GM23338 (cell line): ENCODE data around the gene TMEM132A. TPM values are rescaled to one million over a fixed set of nuclear protein-coding genes. Genes with fewer than 3 reads are reported as not detected.

Experiments used
- ATAC-seq: fragments of 200-7000 bp; cut with Tn5 transposase; 3 replicates; pipeline ENCODE4 v1.9.1; 2020
- DNase-seq: peaks from one replicate; pipeline ENCODE4 v3.0.0-alpha.2; 2015; ENCODE audit warnings: low spot score
- H2AFZ ChIP-seq: fragments of 200-600 bp; sonication (generic); 2 replicates; pipeline ENCODE4 v1.8.0; 2016; ENCODE audit warnings: antibody characterized with exemption, mild to moderate bottlenecking, moderate library complexity
- H3F3A ChIP-seq: fragments of 200-600 bp; sonication (generic); replicated peaks from 2 replicates; pipeline ENCODE4 v1.8.0; 2017; ENCODE audit warnings: antibody characterized with exemption, mixed run types, low read depth
- H3K27ac ChIP-seq: fragments of 200-600 bp; sonication (generic); 2 replicates; pipeline ENCODE4 v1.6.1; 2016; ENCODE audit warnings: low read depth
- H3K27me3 ChIP-seq: fragments of 200-600 bp; sonication (generic); 2 replicates; pipeline ENCODE4 v1.8.0; 2016; ENCODE audit warnings: mild to moderate bottlenecking, mixed run types, moderate library complexity; ENCODE audit not compliant: insufficient read depth
- H3K36me3 ChIP-seq: fragments of 200-600 bp; sonication (generic); 2 replicates; pipeline ENCODE4 v1.8.0; 2016; ENCODE audit warnings: mild to moderate bottlenecking; ENCODE audit not compliant: insufficient read depth
- H3K4me1 ChIP-seq: fragments of 200-600 bp; sonication (generic); 2 replicates; pipeline ENCODE4 v1.8.0; 2016; ENCODE audit warnings: mild to moderate bottlenecking, moderate library complexity; ENCODE audit not compliant: insufficient read depth
- H3K4me2 ChIP-seq: fragments of 200-600 bp; sonication (generic); 2 replicates; pipeline ENCODE4 v1.7.1; 2017; ENCODE audit warnings: mixed run types
- H3K4me3 ChIP-seq: fragments of 200-600 bp; sonication (generic); 2 replicates; pipeline ENCODE4 v1.6.1; 2016; ENCODE audit warnings: mixed run types
- H3K79me2 ChIP-seq: fragments of 200-600 bp; sonication (generic); replicated peaks from 2 replicates; pipeline ENCODE4 v1.8.0; 2017; ENCODE audit warnings: mild to moderate bottlenecking; ENCODE audit not compliant: insufficient read depth
- H3K9me2 ChIP-seq: fragments of 200-600 bp; sonication (generic); 2 replicates; pipeline ENCODE4 v1.8.0; 2017; ENCODE audit not compliant: insufficient read depth
- H4K20me1 ChIP-seq: fragments of 200-600 bp; sonication (generic); replicated peaks from 2 replicates; pipeline ENCODE4 v1.8.0; 2017; ENCODE audit warnings: mild to moderate bottlenecking; ENCODE audit not compliant: insufficient read depth
- H3K27ac Mint-ChIP-seq: 2 replicates; pipeline ENCODE4 v1.8.0; 2020; ENCODE audit warnings: inconsistent platforms, mild to moderate bottlenecking, moderate library complexity, mixed read lengths
- H3K27me3 Mint-ChIP-seq: 3 replicates; pipeline ENCODE4 v1.8.0; 2022; ENCODE audit warnings: low read depth, mild to moderate bottlenecking, moderate library complexity, mixed read lengths, inconsistent platforms; ENCODE audit not compliant: insufficient read depth, poor library complexity
- H3K36me3 Mint-ChIP-seq: 3 replicates; pipeline ENCODE4 v1.8.0; 2021; ENCODE audit warnings: low read depth, mild to moderate bottlenecking, inconsistent platforms, moderate library complexity, mixed read lengths
- H3K4me1 Mint-ChIP-seq: 3 replicates; pipeline ENCODE4 v1.8.0; 2020; ENCODE audit warnings: mild to moderate bottlenecking, inconsistent platforms, mixed read lengths
- H3K4me3 Mint-ChIP-seq: 3 replicates; pipeline ENCODE4 v1.8.0; 2021; ENCODE audit warnings: moderate library complexity, mild to moderate bottlenecking, inconsistent platforms, mixed read lengths
- H3K9me3 Mint-ChIP-seq: 3 replicates; pipeline ENCODE4 v1.8.0; 2020; ENCODE audit warnings: moderate library complexity, mild to moderate bottlenecking, inconsistent platforms, mixed read lengths
- CREB1 ChIP-seq: fragments of 250-450 bp; sonication (Bioruptor Pico); IDR thresholded peaks from 2 replicates; pipeline ENCODE4 v1.5.0; 2020; ENCODE audit warnings: low read depth, mild to moderate bottlenecking, moderate library complexity
- EZH2 ChIP-seq: fragments of 200-600 bp; sonication (generic); IDR thresholded peaks from one replicate; pipeline ENCODE4 v1.8.0; 2017; ENCODE audit warnings: antibody characterized with exemption, mild to moderate bottlenecking, low read depth; ENCODE audit not compliant: unreplicated experiment
- EZH2phosphoT487 ChIP-seq: fragments of 200-600 bp; sonication (generic); IDR thresholded peaks from one replicate; pipeline ENCODE4 v1.8.1; 2018; ENCODE audit warnings: antibody characterized with exemption; ENCODE audit not compliant: unreplicated experiment
- JUNB ChIP-seq: IDR thresholded peaks from one replicate; pipeline ENCODE4 v1.6.1; 2016; ENCODE audit warnings: antibody characterized with exemption; ENCODE audit not compliant: unreplicated experiment
- NANOG ChIP-seq: IDR thresholded peaks from 2 replicates; pipeline ENCODE4 v1.6.1; 2016; ENCODE audit warnings: antibody characterized with exemption, borderline replicate concordance
- POLR2AphosphoS5 ChIP-seq: IDR thresholded peaks from 2 replicates; pipeline ENCODE4 v1.6.1; 2016; ENCODE audit warnings: antibody characterized with exemption, low read depth
- STAT1 ChIP-seq: IDR thresholded peaks from one replicate; pipeline ENCODE4 v1.6.1; 2016; ENCODE audit warnings: antibody characterized with exemption; ENCODE audit not compliant: unreplicated experiment
- ZNF114 ChIP-seq: fragments of 250-450 bp; sonication (Bioruptor Pico); IDR thresholded peaks from 2 replicates; pipeline ENCODE4 v1.5.0; 2020; ENCODE audit warnings: mild to moderate bottlenecking, moderate library complexity
- ZNF331 ChIP-seq: fragments of 250-450 bp; sonication (Bioruptor Pico); IDR thresholded peaks from 2 replicates; pipeline ENCODE4 v1.5.0; 2020; ENCODE audit warnings: low read depth, mild to moderate bottlenecking, moderate library complexity
- polyA plus RNA-seq: library from polyadenylated mRNA; unstranded; fragments of >200 nt; fragmentation: Nextera tagmentation; extraction: Ambion mirVana; gene quantifications from 2 replicates; pipeline ENCODE4 v1.2.1, GENCODE V29; 2016
- total RNA-seq: library from RNA; depleted of rRNA; stranded (reverse); fragments of >200 nt; shearing (Covaris generic); gene quantifications from 2 replicates; pipeline ENCODE4 v1.2.3, GENCODE V29; 2014
- TF ChIP-seq, protein P1 (sequence below): IDR thresholded peaks from one replicate; pipeline ENCODE4 v1.6.1; 2018; ENCODE audit warnings: antibody characterized with exemption; ENCODE audit not compliant: unreplicated experiment
- TF ChIP-seq, protein P2 (sequence below): IDR thresholded peaks from 2 replicates; pipeline ENCODE4 v1.6.1; 2016; ENCODE audit warnings: antibody characterized with exemption
- TF ChIP-seq, protein P3 (sequence below): fragments of 250-450 bp; sonication (Bioruptor Pico); IDR thresholded peaks from 2 replicates; pipeline ENCODE4 v1.5.0; 2020; ENCODE audit warnings: mild to moderate bottlenecking, moderate library complexity
- TF ChIP-seq, protein P4 (sequence below), 2 experiments: fragments of 200-600 bp in 1 of 2; sonication (generic) in 1 of 2; conservative IDR thresholded peaks; 2 replicates each; pipeline versions ENCODE4 v1.5.1 to v1.6.1; 2016 to 2017; ENCODE audit warnings: antibody characterized with exemption in 2 of 2, low read depth in 2 of 2, mild to moderate bottlenecking in 2 of 2, moderate library complexity in 1 of 2

TMEM132A gene
- total and polyA plus RNA-seq, 2 experiments from 2014 or later = 36.2 to 96.6 TPM

DNA sequence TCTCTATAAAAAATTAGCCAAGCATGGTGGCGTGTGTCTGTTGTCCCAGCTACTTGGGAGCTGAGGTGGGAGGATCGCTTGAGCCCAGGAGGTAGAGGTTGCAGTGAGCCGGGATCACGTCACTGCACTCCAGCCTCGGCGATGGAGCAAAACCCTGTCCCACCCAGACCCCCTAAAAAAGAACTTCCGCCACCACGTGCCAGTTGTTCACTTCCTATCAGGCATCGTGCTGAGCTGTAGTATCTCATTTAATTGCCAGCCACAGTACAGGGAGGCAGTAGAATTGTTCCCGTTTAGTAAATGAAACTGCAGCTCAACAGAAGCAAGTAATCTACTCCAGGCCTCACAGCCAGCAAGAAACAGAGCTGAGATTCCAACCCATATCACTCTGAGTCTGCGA lies 3.0 kb upstream of the TMEM132A start:
- peaks cover 32% of the 10 kb centered on the region for H3K4me1 Mint-ChIP-seq
- H3K4me3 ChIP-seq = no peak overlapping the region
- no peak overlapping the region for H3K4me3 Mint-ChIP-seq
- peaks cover 10% of the 10 kb centered on the region; the same call in 1 of the 2 replicates for H3K27me3 ChIP-seq
- TF ChIP-seq EZH2 = no peak
- TF ChIP-seq CREB1 (CRISPR knock-in tag) = no peak
- no peak for TF ChIP-seq EZH2phosphoT487
- no peak for TF ChIP-seq STAT1
- TF ChIP-seq, protein P1, sequence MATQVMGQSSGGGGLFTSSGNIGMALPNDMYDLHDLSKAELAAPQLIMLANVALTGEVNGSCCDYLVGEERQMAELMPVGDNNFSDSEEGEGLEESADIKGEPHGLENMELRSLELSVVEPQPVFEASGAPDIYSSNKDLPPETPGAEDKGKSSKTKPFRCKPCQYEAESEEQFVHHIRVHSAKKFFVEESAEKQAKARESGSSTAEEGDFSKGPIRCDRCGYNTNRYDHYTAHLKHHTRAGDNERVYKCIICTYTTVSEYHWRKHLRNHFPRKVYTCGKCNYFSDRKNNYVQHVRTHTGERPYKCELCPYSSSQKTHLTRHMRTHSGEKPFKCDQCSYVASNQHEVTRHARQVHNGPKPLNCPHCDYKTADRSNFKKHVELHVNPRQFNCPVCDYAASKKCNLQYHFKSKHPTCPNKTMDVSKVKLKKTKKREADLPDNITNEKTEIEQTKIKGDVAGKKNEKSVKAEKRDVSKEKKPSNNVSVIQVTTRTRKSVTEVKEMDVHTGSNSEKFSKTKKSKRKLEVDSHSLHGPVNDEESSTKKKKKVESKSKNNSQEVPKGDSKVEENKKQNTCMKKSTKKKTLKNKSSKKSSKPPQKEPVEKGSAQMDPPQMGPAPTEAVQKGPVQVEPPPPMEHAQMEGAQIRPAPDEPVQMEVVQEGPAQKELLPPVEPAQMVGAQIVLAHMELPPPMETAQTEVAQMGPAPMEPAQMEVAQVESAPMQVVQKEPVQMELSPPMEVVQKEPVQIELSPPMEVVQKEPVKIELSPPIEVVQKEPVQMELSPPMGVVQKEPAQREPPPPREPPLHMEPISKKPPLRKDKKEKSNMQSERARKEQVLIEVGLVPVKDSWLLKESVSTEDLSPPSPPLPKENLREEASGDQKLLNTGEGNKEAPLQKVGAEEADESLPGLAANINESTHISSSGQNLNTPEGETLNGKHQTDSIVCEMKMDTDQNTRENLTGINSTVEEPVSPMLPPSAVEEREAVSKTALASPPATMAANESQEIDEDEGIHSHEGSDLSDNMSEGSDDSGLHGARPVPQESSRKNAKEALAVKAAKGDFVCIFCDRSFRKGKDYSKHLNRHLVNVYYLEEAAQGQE = no peak
- TF ChIP-seq, protein P2, sequence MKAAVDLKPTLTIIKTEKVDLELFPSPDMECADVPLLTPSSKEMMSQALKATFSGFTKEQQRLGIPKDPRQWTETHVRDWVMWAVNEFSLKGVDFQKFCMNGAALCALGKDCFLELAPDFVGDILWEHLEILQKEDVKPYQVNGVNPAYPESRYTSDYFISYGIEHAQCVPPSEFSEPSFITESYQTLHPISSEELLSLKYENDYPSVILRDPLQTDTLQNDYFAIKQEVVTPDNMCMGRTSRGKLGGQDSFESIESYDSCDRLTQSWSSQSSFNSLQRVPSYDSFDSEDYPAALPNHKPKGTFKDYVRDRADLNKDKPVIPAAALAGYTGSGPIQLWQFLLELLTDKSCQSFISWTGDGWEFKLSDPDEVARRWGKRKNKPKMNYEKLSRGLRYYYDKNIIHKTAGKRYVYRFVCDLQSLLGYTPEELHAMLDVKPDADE = no peak
- TF ChIP-seq ZNF331 (CRISPR knock-in tag) = no peak
- no peak for TF ChIP-seq POLR2AphosphoS5
- TF ChIP-seq JUNB = no peak
- TF ChIP-seq, protein P3, sequence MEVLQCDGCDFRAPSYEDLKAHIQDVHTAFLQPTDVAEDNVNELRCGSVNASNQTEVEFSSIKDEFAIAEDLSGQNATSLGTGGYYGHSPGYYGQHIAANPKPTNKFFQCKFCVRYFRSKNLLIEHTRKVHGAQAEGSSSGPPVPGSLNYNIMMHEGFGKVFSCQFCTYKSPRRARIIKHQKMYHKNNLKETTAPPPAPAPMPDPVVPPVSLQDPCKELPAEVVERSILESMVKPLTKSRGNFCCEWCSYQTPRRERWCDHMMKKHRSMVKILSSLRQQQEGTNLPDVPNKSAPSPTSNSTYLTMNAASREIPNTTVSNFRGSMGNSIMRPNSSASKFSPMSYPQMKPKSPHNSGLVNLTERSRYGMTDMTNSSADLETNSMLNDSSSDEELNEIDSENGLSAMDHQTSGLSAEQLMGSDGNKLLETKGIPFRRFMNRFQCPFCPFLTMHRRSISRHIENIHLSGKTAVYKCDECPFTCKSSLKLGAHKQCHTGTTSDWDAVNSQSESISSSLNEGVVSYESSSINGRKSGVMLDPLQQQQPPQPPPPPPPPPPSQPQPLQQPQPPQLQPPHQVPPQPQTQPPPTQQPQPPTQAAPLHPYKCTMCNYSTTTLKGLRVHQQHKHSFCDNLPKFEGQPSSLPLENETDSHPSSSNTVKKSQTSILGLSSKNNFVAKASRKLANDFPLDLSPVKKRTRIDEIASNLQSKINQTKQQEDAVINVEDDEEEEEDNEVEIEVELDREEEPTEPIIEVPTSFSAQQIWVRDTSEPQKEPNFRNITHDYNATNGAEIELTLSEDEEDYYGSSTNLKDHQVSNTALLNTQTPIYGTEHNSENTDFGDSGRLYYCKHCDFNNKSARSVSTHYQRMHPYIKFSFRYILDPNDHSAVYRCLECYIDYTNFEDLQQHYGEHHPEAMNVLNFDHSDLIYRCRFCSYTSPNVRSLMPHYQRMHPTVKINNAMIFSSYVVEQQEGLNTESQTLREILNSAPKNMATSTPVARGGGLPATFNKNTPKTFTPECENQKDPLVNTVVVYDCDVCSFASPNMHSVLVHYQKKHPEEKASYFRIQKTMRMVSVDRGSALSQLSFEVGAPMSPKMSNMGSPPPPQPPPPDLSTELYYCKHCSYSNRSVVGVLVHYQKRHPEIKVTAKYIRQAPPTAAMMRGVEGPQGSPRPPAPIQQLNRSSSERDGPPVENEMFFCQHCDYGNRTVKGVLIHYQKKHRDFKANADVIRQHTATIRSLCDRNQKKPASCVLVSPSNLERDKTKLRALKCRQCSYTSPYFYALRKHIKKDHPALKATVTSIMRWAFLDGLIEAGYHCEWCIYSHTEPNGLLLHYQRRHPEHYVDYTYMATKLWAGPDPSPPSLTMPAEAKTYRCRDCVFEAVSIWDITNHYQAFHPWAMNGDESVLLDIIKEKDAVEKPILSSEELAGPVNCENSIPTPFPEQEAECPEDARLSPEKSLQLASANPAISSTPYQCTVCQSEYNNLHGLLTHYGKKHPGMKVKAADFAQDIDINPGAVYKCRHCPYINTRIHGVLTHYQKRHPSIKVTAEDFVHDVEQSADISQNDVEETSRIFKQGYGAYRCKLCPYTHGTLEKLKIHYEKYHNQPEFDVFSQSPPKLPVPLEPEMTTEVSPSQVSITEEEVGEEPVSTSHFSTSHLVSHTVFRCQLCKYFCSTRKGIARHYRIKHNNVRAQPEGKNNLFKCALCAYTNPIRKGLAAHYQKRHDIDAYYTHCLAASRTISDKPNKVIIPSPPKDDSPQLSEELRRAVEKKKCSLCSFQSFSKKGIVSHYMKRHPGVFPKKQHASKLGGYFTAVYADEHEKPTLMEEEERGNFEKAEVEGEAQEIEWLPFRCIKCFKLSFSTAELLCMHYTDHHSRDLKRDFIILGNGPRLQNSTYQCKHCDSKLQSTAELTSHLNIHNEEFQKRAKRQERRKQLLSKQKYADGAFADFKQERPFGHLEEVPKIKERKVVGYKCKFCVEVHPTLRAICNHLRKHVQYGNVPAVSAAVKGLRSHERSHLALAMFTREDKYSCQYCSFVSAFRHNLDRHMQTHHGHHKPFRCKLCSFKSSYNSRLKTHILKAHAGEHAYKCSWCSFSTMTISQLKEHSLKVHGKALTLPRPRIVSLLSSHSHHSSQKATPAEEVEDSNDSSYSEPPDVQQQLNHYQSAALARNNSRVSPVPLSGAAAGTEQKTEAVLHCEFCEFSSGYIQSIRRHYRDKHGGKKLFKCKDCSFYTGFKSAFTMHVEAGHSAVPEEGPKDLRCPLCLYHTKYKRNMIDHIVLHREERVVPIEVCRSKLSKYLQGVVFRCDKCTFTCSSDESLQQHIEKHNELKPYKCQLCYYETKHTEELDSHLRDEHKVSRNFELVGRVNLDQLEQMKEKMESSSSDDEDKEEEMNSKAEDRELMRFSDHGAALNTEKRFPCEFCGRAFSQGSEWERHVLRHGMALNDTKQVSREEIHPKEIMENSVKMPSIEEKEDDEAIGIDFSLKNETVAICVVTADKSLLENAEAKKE (CRISPR knock-in tag) = no peak
- TF ChIP-seq, protein P4, sequence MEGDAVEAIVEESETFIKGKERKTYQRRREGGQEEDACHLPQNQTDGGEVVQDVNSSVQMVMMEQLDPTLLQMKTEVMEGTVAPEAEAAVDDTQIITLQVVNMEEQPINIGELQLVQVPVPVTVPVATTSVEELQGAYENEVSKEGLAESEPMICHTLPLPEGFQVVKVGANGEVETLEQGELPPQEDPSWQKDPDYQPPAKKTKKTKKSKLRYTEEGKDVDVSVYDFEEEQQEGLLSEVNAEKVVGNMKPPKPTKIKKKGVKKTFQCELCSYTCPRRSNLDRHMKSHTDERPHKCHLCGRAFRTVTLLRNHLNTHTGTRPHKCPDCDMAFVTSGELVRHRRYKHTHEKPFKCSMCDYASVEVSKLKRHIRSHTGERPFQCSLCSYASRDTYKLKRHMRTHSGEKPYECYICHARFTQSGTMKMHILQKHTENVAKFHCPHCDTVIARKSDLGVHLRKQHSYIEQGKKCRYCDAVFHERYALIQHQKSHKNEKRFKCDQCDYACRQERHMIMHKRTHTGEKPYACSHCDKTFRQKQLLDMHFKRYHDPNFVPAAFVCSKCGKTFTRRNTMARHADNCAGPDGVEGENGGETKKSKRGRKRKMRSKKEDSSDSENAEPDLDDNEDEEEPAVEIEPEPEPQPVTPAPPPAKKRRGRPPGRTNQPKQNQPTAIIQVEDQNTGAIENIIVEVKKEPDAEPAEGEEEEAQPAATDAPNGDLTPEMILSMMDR (conservative IDR thresholded peaks at IDR 0.05; ENCODE audit: low read depth in 2 of 2) = no peak
- no peak for TF ChIP-seq ZNF114
- no peak for TF ChIP-seq NANOG
- ATAC-seq = no peak
- peaks cover 13% of the 10 kb centered on the region for H3K27me3 Mint-ChIP-seq
- H3K9me2 ChIP-seq = no peaks in the 10 kb centered on the region
- H3K9me3 Mint-ChIP-seq = no peaks in the 10 kb centered on the region; the same call in 2 of the 3 replicates
- H4K20me1 ChIP-seq = peaks cover 14% of the 10 kb centered on the region; the same call in 1 of the 2 replicates
- H3K79me2 ChIP-seq = peaks cover 29% of the 10 kb centered on the region
- no peak for DNase-seq
- no peak overlapping the region for H3K27ac Mint-ChIP-seq
- no peak overlapping the region for H2AFZ ChIP-seq
- peaks cover 38% of the 10 kb centered on the region for H3K36me3 Mint-ChIP-seq
- peaks cover 21% of the 10 kb centered on the region for H3K4me1 ChIP-seq
- no peaks in the 10 kb centered on the region for H3F3A ChIP-seq
- no peak overlapping the region for H3K27ac ChIP-seq
- H3K36me3 ChIP-seq = no peaks in the 10 kb centered on the region
- H3K4me2 ChIP-seq = no peak overlapping the region
